ENCODE data around the gene KLHL40.

DNA sequence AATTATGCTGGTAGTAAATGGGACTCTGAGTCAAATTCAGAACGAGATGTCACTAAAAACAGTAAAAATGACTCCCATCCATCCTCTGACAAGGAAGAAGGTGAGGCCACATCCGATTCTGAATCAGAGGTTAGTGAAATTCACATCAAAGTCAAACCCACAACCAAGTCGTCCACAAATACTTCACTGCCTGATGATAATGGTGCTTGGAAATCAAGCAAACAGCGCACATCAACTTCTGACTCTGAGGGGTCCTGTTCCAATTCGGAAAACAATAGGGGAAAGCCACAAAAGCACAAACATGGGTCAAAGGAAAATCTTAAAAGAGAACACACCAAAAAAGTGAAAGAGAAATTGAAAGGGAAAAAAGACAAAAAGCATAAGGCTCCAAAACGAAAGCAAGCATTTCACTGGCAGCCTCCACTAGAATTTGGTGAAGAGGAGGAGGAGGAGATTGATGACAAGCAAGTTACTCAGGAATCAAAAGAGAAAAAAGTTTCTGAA is 46.9 kb upstream of the KLHL40 start:
- no peak for TF ChIP-seq EZH2 (IDR thresholded peaks at IDR 0.05)
- no peak for TF ChIP-seq POLR2AphosphoS5 (IDR thresholded peaks at IDR 0.05; ENCODE audit: borderline replicate concordance, low read depth, low read length)
- no peak for TF ChIP-seq FOXP2 (optimal IDR thresholded peaks at IDR 0.05; ENCODE audit: control extremely low read depth, extremely low read length, insufficient read depth)
